Nephron progenitor cell (in vitro differentiated cells): Measurements from ENCODE around the gene PCBP3.

Source experiments
- DNase-seq: peaks from one replicate; pipeline ENCODE4 v3.0.0; 2021
- H3K27ac Mint-ChIP-seq: 2 replicates; pipeline ENCODE4 v1.8.0; 2021; ENCODE audit warnings: mild to moderate bottlenecking, moderate library complexity, mixed read lengths
- H3K27me3 Mint-ChIP-seq: 2 replicates; pipeline ENCODE4 v1.8.0; 2021; ENCODE audit warnings: mild to moderate bottlenecking, low read depth, mixed read lengths; ENCODE audit not compliant: poor library complexity
- H3K36me3 Mint-ChIP-seq: 2 replicates; pipeline ENCODE4 v1.8.0; 2021; ENCODE audit warnings: low read depth, mixed read lengths
- H3K4me1 Mint-ChIP-seq: 2 replicates; pipeline ENCODE4 v1.8.0; 2021; ENCODE audit warnings: mixed read lengths
- H3K4me3 Mint-ChIP-seq: 2 replicates; pipeline ENCODE4 v1.8.0; 2021; ENCODE audit warnings: mild to moderate bottlenecking, moderate library complexity, mixed read lengths
- H3K9me3 Mint-ChIP-seq: 2 replicates; pipeline ENCODE4 v1.8.0; 2021; ENCODE audit warnings: mild to moderate bottlenecking, moderate library complexity, mixed read lengths
- TF ChIP-seq, protein P1 (sequence below): fragments of 200-600 bp; sonication (generic); IDR thresholded peaks from 2 replicates; pipeline ENCODE4 v1.5.0; 2021; ENCODE audit warnings: antibody characterized with exemption

The PCBP3 gene

DNA sequence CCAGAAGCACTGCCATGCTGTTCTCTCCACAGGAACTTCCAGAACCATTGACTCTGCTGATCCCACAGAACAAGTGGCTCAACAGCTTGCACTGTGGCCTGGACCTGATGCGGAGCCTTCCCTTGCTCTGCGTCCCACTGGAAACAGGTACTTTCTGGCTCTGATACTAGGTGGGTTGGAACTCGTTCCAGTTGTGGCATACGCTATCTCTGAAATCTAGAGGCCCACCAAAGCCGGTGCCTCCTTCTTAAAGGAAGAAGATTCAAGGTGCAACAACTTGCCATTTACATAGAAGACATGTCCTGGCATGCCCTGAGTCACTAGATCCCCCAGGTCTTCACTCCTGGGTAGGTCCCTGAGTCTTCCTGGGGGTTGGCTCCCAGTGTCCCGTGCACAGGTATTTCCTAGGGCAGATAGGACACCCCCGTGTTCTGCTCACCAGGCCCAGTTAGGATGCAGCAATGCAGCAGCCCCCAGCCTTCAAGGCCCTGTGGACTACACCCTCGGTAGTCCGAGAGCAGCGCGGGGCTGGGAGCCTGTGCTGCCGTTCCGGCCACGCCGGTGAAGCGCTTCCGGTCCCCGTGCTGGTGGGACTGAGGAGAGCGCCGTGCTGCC lies 10.8 kb upstream of the PCBP3 start:
- no peak for DNase-seq
- Mint-ChIP-seq H3K4me1 (peaks cover 6% of the 10 kb centered on the region), H3K4me3 (no peak overlapping the region), H3K36me3 (no peaks in the 10 kb centered on the region), H3K27ac (no peak overlapping the region), H3K27me3 (peaks cover 3% of the 10 kb centered on the region), H3K9me3 (no peaks in the 10 kb centered on the region)
- TF ChIP-seq, protein P1, sequence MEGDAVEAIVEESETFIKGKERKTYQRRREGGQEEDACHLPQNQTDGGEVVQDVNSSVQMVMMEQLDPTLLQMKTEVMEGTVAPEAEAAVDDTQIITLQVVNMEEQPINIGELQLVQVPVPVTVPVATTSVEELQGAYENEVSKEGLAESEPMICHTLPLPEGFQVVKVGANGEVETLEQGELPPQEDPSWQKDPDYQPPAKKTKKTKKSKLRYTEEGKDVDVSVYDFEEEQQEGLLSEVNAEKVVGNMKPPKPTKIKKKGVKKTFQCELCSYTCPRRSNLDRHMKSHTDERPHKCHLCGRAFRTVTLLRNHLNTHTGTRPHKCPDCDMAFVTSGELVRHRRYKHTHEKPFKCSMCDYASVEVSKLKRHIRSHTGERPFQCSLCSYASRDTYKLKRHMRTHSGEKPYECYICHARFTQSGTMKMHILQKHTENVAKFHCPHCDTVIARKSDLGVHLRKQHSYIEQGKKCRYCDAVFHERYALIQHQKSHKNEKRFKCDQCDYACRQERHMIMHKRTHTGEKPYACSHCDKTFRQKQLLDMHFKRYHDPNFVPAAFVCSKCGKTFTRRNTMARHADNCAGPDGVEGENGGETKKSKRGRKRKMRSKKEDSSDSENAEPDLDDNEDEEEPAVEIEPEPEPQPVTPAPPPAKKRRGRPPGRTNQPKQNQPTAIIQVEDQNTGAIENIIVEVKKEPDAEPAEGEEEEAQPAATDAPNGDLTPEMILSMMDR, result no peak

DNA sequence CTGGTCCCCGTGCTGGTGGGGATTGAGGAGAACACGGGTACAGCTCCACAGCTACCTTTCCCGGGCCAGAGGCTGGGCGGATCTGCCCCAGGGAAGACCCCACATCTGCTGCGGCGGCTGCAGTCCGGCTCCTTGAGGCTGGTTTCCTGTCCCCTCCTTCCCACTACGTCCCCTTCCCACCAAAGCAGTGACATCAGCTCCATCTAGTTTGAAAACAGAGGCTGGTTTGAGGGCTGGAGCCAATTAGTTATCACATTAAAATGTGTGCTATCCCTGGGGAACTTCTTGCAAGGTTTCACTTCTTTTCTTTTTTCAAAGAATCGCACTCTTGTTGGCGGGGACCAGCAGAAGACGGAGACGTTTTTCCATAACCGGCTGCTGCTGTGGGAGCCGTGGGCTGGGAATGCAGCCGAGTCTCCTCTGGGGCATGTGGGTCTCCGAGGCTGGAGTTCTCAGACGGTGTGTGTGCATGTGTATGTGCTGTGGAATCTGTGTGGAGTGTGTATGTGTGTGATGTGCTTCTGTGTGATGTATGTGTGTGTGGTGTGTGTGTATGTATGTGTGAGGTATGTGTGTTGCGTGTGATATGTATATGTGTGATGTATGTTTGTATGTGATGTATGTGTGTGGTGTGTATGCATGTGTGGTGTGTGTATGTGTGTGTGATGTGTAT lies 8.9 kb upstream of the PCBP3 start:
- H3K27ac Mint-ChIP-seq, result no peak overlapping the region
- H3K36me3 Mint-ChIP-seq, result no peaks in the 10 kb centered on the region
- no peak overlapping the region for H3K4me3 Mint-ChIP-seq
- no peaks in the 10 kb centered on the region for H3K9me3 Mint-ChIP-seq
- H3K27me3 Mint-ChIP-seq, result peaks cover 19% of the 10 kb centered on the region
- DNase-seq, result no peak
- no peaks in the 10 kb centered on the region for H3K4me1 Mint-ChIP-seq
- TF ChIP-seq, protein P1, result no peak

DNA sequence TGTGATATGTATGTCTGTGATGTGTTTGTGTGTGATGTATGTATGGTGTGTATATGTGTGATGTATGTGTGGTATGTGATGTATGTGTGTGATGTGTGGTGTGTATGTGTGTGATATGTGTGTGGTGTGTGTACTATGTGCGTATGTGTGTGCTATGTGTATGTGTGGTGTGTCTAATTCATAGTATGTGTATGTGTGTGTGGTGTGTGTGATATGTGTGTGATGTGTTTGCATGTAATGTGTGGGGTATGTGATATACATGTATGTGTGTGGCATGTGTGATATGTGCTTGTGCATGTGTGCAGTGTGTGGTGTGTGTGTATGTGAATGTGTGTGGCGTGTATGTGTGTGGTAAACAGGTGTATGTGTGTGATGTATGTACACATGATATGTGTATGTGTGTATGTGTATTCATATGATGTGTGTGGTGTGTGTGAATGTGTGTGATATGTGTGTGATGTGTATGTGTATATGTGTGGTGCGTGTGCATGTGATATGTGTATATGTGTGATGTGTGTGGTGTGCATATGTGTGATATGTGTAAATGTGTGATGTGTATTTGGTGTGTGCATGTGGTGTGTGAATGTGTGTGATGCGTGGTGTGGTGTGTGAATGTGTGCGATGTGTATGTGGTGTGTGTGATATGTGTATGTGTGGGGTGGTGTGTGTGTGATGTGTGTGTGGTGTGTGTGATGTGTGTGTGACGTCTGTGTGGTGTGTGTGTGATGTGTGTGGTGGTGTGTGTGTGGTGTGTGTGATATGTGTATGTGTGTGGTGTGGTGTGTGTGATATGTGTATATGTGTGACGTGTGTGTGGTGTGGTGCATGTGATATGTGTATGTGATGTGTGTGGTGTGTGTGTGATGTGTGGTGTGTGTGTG lies 8.0 kb upstream of the PCBP3 start:
- Mint-ChIP-seq H3K27ac (no peak overlapping the region), H3K4me1 (no peaks in the 10 kb centered on the region), H3K36me3 (no peaks in the 10 kb centered on the region), H3K27me3 (peaks cover 28% of the 10 kb centered on the region), H3K4me3 (no peak overlapping the region), H3K9me3 (no peaks in the 10 kb centered on the region)
- DNase-seq, result no peak
- TF ChIP-seq, protein P1, result no peak

DNA sequence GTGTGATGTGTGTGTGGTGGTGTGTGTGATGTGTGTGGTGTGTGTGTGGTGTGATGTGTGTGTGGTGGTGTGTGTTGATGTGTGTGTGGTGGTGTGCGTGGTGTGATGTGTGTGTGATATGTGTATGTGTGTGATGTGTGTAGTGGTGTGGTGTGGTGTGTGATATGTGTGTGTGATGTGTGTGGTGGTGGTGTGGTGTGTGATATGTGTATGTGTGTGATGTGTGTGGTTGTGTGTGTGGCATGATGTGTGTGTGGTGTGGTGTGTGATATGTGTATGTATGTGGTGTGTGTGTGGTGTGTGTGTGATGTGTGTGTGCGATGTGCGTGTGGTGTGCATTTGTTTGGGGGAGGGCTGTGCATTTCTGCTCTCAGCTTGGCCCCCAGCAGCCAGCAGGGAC lies 7.1 kb upstream of the PCBP3 start:
- DNase-seq, result no peak
- Mint-ChIP-seq H3K9me3 (no peaks in the 10 kb centered on the region), H3K4me1 (no peaks in the 10 kb centered on the region), H3K36me3 (no peaks in the 10 kb centered on the region), H3K27me3 (peaks cover 37% of the 10 kb centered on the region), H3K27ac (no peak overlapping the region), H3K4me3 (no peak overlapping the region)
- TF ChIP-seq, protein P1, result no peak

DNA sequence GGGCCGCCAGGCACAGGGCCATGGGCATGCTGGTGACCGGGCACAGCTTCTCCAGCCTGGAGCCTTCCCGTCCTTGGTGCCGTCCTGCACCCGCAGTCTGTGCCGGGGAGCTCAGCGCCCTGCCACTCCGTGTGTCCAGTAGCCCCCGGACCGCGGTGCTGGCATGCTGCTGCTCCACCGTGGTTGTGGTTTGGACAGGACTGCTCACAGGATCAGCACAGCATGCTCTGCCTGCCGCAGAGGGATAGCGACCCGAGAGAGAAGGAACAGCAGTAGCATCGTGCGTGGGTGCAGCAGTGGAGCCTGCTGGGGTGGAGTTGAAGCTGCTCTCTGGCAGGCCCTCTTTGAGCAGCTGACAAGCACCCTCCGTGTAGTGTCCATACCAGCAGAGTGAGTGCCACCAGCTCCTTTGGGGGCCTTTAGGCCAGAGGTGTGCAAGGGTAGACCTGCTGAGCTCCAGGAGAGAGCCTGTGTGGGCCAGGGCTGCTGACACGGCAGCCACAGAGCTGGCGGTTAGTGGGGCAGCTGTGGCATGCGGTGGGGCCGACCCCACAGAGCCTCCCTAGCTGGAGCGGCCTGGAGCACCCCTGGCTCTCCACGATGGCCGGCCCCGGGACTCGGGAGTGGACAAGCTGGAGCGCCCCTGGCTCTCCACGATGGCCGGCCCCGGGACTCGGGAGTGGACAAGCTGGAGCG lies 6.4 kb upstream of the PCBP3 start:
- Mint-ChIP-seq H3K27ac (no peak overlapping the region), H3K36me3 (no peaks in the 10 kb centered on the region), H3K27me3 (peaks cover 41% of the 10 kb centered on the region), H3K4me1 (no peaks in the 10 kb centered on the region), H3K9me3 (no peaks in the 10 kb centered on the region), H3K4me3 (no peak overlapping the region)
- TF ChIP-seq, protein P1, result no peak
- no peak for DNase-seq
